ENCODE measurements around the gene KCTD3.
A peak's percentile ranks its signal among the peaks of the same experiment; 100 is the strongest.

KCTD3 gene

GRCh38 chr1:215590779-215591491 lies 23.8 kb downstream of the KCTD3 start:
- Histone ChIP-seq H3K4me3 (ENCODE audit: low read depth, low read length) (no peak overlapping the region), H3K27ac (ENCODE audit: low read depth, low read length) (no peak overlapping the region), H3K4me1 (ENCODE audit: control insufficient read depth, insufficient read depth, low read length) (no peaks in the 10 kb centered on the region), H3K27me3 (ENCODE audit: control insufficient read depth, insufficient read depth, low read length) (no peaks in the 10 kb centered on the region), H3K36me3 (ENCODE audit: control insufficient read depth, insufficient read depth, low read length) (peaks cover 57% of the 10 kb centered on the region), H3K9ac (ENCODE audit: low read depth, low read length) (no peak overlapping the region), H3K9me3 (ENCODE audit: control insufficient read depth, insufficient read depth, low read length) (no peaks in the 10 kb centered on the region)

- no peak overlapping the region for H3K27ac ChIP-seq (ENCODE audit: low read depth, low read length)
- H3K27me3 ChIP-seq (ENCODE audit: control insufficient read depth, insufficient read depth, low read length): no peaks in the 10 kb centered on the region
- no peak overlapping the region for H3K9ac ChIP-seq (ENCODE audit: low read depth, low read length)
- no peak overlapping the region for H3K4me3 ChIP-seq (ENCODE audit: low read depth, low read length)
- H3K4me1 ChIP-seq (ENCODE audit: control insufficient read depth, insufficient read depth, low read length): peaks cover 7% of the 10 kb centered on the region; the same call in 1 of the 2 replicates
- H3K36me3 ChIP-seq (ENCODE audit: control insufficient read depth, insufficient read depth, low read length): peaks cover 53% of the 10 kb centered on the region
- H3K9me3 ChIP-seq (ENCODE audit: control insufficient read depth, insufficient read depth, low read length): no peaks in the 10 kb centered on the region
Measured at GRCh38 chr1:215594640-215595039, 27.5 kb downstream of the KCTD3 start.

GRCh38 chr1:215595231-215595630 lies 28.1 kb downstream of the KCTD3 start:
- H3K27ac ChIP-seq (ENCODE audit: low read depth, low read length): no peak overlapping the region
- no peak overlapping the region for H3K9ac ChIP-seq (ENCODE audit: low read depth, low read length)
- no peaks in the 10 kb centered on the region for H3K27me3 ChIP-seq (ENCODE audit: control insufficient read depth, insufficient read depth, low read length)
- H3K9me3 ChIP-seq (ENCODE audit: control insufficient read depth, insufficient read depth, low read length): no peaks in the 10 kb centered on the region
- peaks cover 13% of the 10 kb centered on the region for H3K4me1 ChIP-seq (ENCODE audit: control insufficient read depth, insufficient read depth, low read length)
- no peak overlapping the region for H3K4me3 ChIP-seq (ENCODE audit: low read depth, low read length)
- H3K36me3 ChIP-seq (ENCODE audit: control insufficient read depth, insufficient read depth, low read length): peaks cover 47% of the 10 kb centered on the region

GRCh38 chr1:215597961-215598360 lies 30.9 kb downstream of the KCTD3 start:
- peaks cover 56% of the 10 kb centered on the region for H3K36me3 ChIP-seq (ENCODE audit: control insufficient read depth, insufficient read depth, low read length)

GRCh38 chr1:215599418-215600074 lies 32.4 kb downstream of the KCTD3 start:
- Histone ChIP-seq H3K36me3 (ENCODE audit: control insufficient read depth, insufficient read depth, low read length) (peaks cover 66% of the 10 kb centered on the region), H3K9ac (ENCODE audit: low read depth, low read length) (no peak overlapping the region), H3K27ac (ENCODE audit: low read depth, low read length) (peak overlapping the region; percentile 55), H3K27me3 (ENCODE audit: control insufficient read depth, insufficient read depth, low read length) (no peaks in the 10 kb centered on the region), H3K4me1 (ENCODE audit: control insufficient read depth, insufficient read depth, low read length) (peaks cover 18% of the 10 kb centered on the region), H3K4me3 (ENCODE audit: low read depth, low read length) (no peak overlapping the region), H3K9me3 (ENCODE audit: control insufficient read depth, insufficient read depth, low read length) (no peaks in the 10 kb centered on the region)

More at GRCh38 chr1:215597961-215598360, 30.9 kb downstream of the KCTD3 start:
- Histone ChIP-seq H3K27ac (ENCODE audit: low read depth, low read length) (no peak overlapping the region), H3K4me3 (ENCODE audit: low read depth, low read length) (no peak overlapping the region), H3K27me3 (ENCODE audit: control insufficient read depth, insufficient read depth, low read length) (no peaks in the 10 kb centered on the region), H3K9me3 (ENCODE audit: control insufficient read depth, insufficient read depth, low read length) (no peaks in the 10 kb centered on the region), H3K4me1 (ENCODE audit: control insufficient read depth, insufficient read depth, low read length) (peaks cover 18% of the 10 kb centered on the region), H3K9ac (ENCODE audit: low read depth, low read length) (no peak overlapping the region)

- Histone ChIP-seq H3K4me3 (ENCODE audit: low read depth, low read length) (no peak overlapping the region), H3K9me3 (ENCODE audit: control insufficient read depth, insufficient read depth, low read length) (no peaks in the 10 kb centered on the region), H3K9ac (ENCODE audit: low read depth, low read length) (no peak overlapping the region), H3K27me3 (ENCODE audit: control insufficient read depth, insufficient read depth, low read length) (no peaks in the 10 kb centered on the region), H3K4me1 (ENCODE audit: control insufficient read depth, insufficient read depth, low read length) (peaks cover 18% of the 10 kb centered on the region), H3K36me3 (ENCODE audit: control insufficient read depth, insufficient read depth, low read length) (peaks cover 65% of the 10 kb centered on the region), H3K27ac (ENCODE audit: low read depth, low read length) (peak overlapping the region; percentile 16)
Measured at GRCh38 chr1:215600258-215600792, 33.2 kb downstream of the KCTD3 start.

- no peaks in the 10 kb centered on the region for H3K27me3 ChIP-seq (ENCODE audit: control insufficient read depth, insufficient read depth, low read length)
- H3K9ac ChIP-seq (ENCODE audit: low read depth, low read length): no peak overlapping the region
- peaks cover 65% of the 10 kb centered on the region for H3K36me3 ChIP-seq (ENCODE audit: control insufficient read depth, insufficient read depth, low read length)
- no peak overlapping the region for H3K27ac ChIP-seq (ENCODE audit: low read depth, low read length)
- peaks cover 18% of the 10 kb centered on the region for H3K4me1 ChIP-seq (ENCODE audit: control insufficient read depth, insufficient read depth, low read length)
- H3K9me3 ChIP-seq (ENCODE audit: control insufficient read depth, insufficient read depth, low read length): no peaks in the 10 kb centered on the region
- no peak overlapping the region for H3K4me3 ChIP-seq (ENCODE audit: low read depth, low read length)
Measured at GRCh38 chr1:215600867-215601266, 33.8 kb downstream of the KCTD3 start.

- H3K36me3 ChIP-seq (ENCODE audit: control insufficient read depth, insufficient read depth, low read length): peaks cover 60% of the 10 kb centered on the region
- no peak overlapping the region for H3K4me3 ChIP-seq (ENCODE audit: low read depth, low read length)
Measured at GRCh38 chr1:215601276-215601675, 34.2 kb downstream of the KCTD3 start.

GRCh38 chr1:215603319-215603718 lies 36.2 kb downstream of the KCTD3 start:
- Histone ChIP-seq H3K4me1 (ENCODE audit: control insufficient read depth, insufficient read depth, low read length) (peaks cover 21% of the 10 kb centered on the region), H3K27me3 (ENCODE audit: control insufficient read depth, insufficient read depth, low read length) (no peaks in the 10 kb centered on the region), H3K9ac (ENCODE audit: low read depth, low read length) (no peak overlapping the region), H3K36me3 (ENCODE audit: control insufficient read depth, insufficient read depth, low read length) (peaks cover 50% of the 10 kb centered on the region), H3K27ac (ENCODE audit: low read depth, low read length) (no peak overlapping the region), H3K4me3 (ENCODE audit: low read depth, low read length) (no peak overlapping the region), H3K9me3 (ENCODE audit: control insufficient read depth, insufficient read depth, low read length) (no peaks in the 10 kb centered on the region)

More at GRCh38 chr1:215601276-215601675, 34.2 kb downstream of the KCTD3 start:
- no peak overlapping the region for H3K9ac ChIP-seq (ENCODE audit: low read depth, low read length)
- no peak overlapping the region for H3K27ac ChIP-seq (ENCODE audit: low read depth, low read length)
- H3K27me3 ChIP-seq (ENCODE audit: control insufficient read depth, insufficient read depth, low read length): no peaks in the 10 kb centered on the region
- peaks cover 21% of the 10 kb centered on the region for H3K4me1 ChIP-seq (ENCODE audit: control insufficient read depth, insufficient read depth, low read length)
- H3K9me3 ChIP-seq (ENCODE audit: control insufficient read depth, insufficient read depth, low read length): no peaks in the 10 kb centered on the region

GRCh38 chr1:215605011-215605621 lies 38.0 kb downstream of the KCTD3 start:
- Histone ChIP-seq H3K9me3 (ENCODE audit: control insufficient read depth, insufficient read depth, low read length) (no peaks in the 10 kb centered on the region), H3K27ac (ENCODE audit: low read depth, low read length) (no peak overlapping the region), H3K9ac (ENCODE audit: low read depth, low read length) (no peak overlapping the region), H3K27me3 (ENCODE audit: control insufficient read depth, insufficient read depth, low read length) (no peaks in the 10 kb centered on the region), H3K4me3 (ENCODE audit: low read depth, low read length) (no peak overlapping the region), H3K36me3 (ENCODE audit: control insufficient read depth, insufficient read depth, low read length) (peaks cover 61% of the 10 kb centered on the region), H3K4me1 (ENCODE audit: control insufficient read depth, insufficient read depth, low read length) (peaks cover 10% of the 10 kb centered on the region)

- H3K9me3 ChIP-seq (ENCODE audit: control insufficient read depth, insufficient read depth, low read length): no peaks in the 10 kb centered on the region
- H3K36me3 ChIP-seq (ENCODE audit: control insufficient read depth, insufficient read depth, low read length): peaks cover 69% of the 10 kb centered on the region
- H3K27ac ChIP-seq (ENCODE audit: low read depth, low read length): no peak overlapping the region
- H3K9ac ChIP-seq (ENCODE audit: low read depth, low read length): no peak overlapping the region
- H3K4me3 ChIP-seq (ENCODE audit: low read depth, low read length): no peak overlapping the region
- H3K27me3 ChIP-seq (ENCODE audit: control insufficient read depth, insufficient read depth, low read length): no peaks in the 10 kb centered on the region
- H3K4me1 ChIP-seq (ENCODE audit: control insufficient read depth, insufficient read depth, low read length): peaks cover 4% of the 10 kb centered on the region; the same call in 1 of the 2 replicates
Measured at GRCh38 chr1:215606036-215606435, 38.9 kb downstream of the KCTD3 start.

All from HUES48 (cell line).